CD4-positive, alpha-beta T cell (primary cell): ENCODE results near the gene ESRRB. TPM values are rescaled to one million over a fixed set of nuclear protein-coding genes. Genes with fewer than 3 reads are reported as not detected.

Experiments
- ATAC-seq: fragments of 200-7000 bp; cut with Tn5 transposase; one replicate; pipeline ENCODE4 v1.10.0; 2022; ENCODE audit warnings: mild to moderate bottlenecking; ENCODE audit not compliant: poor library complexity
- CTCF ChIA-PET: fragments of 350-600 bp; sonication (Branson Sonifier 250); formaldehyde crosslinking; loops from one replicate; lab custom pipeline; 2021; ENCODE audit warnings: antibody characterized with exemption, inconsistent platforms; lab: Charles Lee
- POLR2A ChIA-PET: fragments of 350-600 bp; sonication (Branson Sonifier 250); formaldehyde crosslinking; loops from one replicate; lab custom pipeline; 2021; ENCODE audit warnings: antibody characterized with exemption, inconsistent platforms; lab: Charles Lee
- DNase-seq, 14 experiments: peaks; one replicate each; pipeline ENCODE4 v3.0.0-alpha.2; 2013 to 2020; ENCODE audit warnings: mixed read lengths in 2 of 14
- H3K27ac ChIP-seq, 2 donors: one replicate each; pipeline versions ENCODE4 v1.5.1 to v1.7.0; 2013; ENCODE audit warnings: low read length in 2 of 2, low read depth in 1 of 2, mild to moderate bottlenecking in 1 of 2
- H3K27me3 ChIP-seq, 2 experiments: 1 replicate in 1 of 2; 2 replicates in 1 of 2; pipeline versions ENCODE4 v1.6.1 to v1.7.0; 2013; ENCODE audit warnings: low read length in 2 of 2, control low read depth in 1 of 2, mild to moderate bottlenecking in 1 of 2, moderate library complexity in 1 of 2; ENCODE audit not compliant: insufficient read depth in 2 of 2, control insufficient read depth in 1 of 2
- H3K36me3 ChIP-seq: one replicate; pipeline ENCODE4 v1.6.1; 2013; ENCODE audit warnings: low read length, control low read depth; ENCODE audit not compliant: insufficient read depth
- H3K4me1 ChIP-seq: one replicate; pipeline ENCODE4 v1.6.1; 2013; ENCODE audit warnings: low read length, control low read depth; ENCODE audit not compliant: insufficient read depth
- H3K4me3 ChIP-seq: one replicate; pipeline ENCODE4 v1.5.1; 2013; ENCODE audit warnings: mild to moderate bottlenecking, low read length, moderate library complexity
- H3K9me3 ChIP-seq, 2 experiments: 1 replicate in 1 of 2; 2 replicates in 1 of 2; pipeline versions ENCODE4 v1.6.1 to v1.7.0; 2013; ENCODE audit warnings: low read length in 2 of 2, mild to moderate bottlenecking in 2 of 2, control low read depth in 1 of 2, moderate library complexity in 1 of 2; ENCODE audit not compliant: control insufficient read depth in 1 of 2, insufficient read depth in 1 of 2
- H3K27ac Mint-ChIP-seq: one replicate; pipeline ENCODE4 v1.8.0; 2020; ENCODE audit warnings: mixed read lengths
- H3K27me3 Mint-ChIP-seq: one replicate; pipeline ENCODE4 v1.8.0; 2021; ENCODE audit warnings: mixed read lengths
- H3K36me3 Mint-ChIP-seq: one replicate; pipeline ENCODE4 v1.8.0; 2021; ENCODE audit warnings: low read depth, mixed read lengths
- H3K4me1 Mint-ChIP-seq: one replicate; pipeline ENCODE4 v1.8.0; 2021; ENCODE audit warnings: low read depth, mixed read lengths
- H3K4me3 Mint-ChIP-seq: one replicate; pipeline ENCODE4 v1.8.0; 2020; ENCODE audit warnings: mild to moderate bottlenecking, mixed read lengths
- H3K9me3 Mint-ChIP-seq: one replicate; pipeline ENCODE4 v1.8.0; 2020; ENCODE audit warnings: mixed read lengths
- intact Hi-C, 2 experiments: fragments of 100-400 bp; cut with DNase I in 1 of 2; cut with micrococcal nuclease in 1 of 2; formaldehyde crosslinking; loops; one replicate each; pipeline versions ENCODE4 v1.15.1 to v1.9.0; 2023 to 2025; cut with DNase I, micrococcal nuclease
- total RNA-seq, 174 experiments: library from RNA in 2 of 174; stranded (reverse) in 2 of 174; gene quantifications; one replicate each; pipeline ENCODE4 v1.2.3 and lab custom pipeline; 2021 to 2026
- TF ChIP-seq, protein P1 (sequence below): fragments of 200-600 bp; IDR thresholded peaks from one replicate; pipeline ENCODE4 v1.8.0; 2022; ENCODE audit warnings: antibody characterized with exemption, mild to moderate bottlenecking

Gene ESRRB
- total RNA-seq, 2 experiments from 2014 or later: 0.17 to 0.27 TPM

DNA sequence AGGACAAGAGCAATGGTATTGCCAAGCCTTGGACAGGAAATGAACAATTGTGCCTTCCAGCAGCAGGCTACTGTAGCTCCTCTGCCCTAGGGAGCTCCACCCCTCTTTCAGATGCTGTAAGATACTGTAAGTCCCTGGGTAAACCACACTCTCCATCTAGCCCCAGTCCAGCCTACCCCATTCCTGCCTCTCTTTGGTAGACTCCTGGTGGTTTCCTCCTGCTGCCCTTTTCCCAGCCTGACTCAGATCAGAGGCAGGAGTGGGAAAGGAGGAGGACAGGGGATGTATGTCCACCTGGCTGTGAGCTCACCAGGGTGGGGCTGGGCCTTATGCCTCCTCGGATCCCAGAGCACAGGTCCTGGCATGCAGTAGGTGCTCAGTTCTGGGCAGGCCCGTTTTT is 174.6 kb downstream of the ESRRB start:
- no peaks in the 10 kb centered on the region for H3K4me1 ChIP-seq
- H3K27me3 ChIP-seq: no peaks in the 10 kb centered on the region
- Mint-ChIP-seq H3K4me1 (no peaks in the 10 kb centered on the region), H3K4me3 (no peak overlapping the region), H3K27ac (no peak overlapping the region), H3K27me3 (peaks cover 7% of the 10 kb centered on the region), H3K9me3 (no peaks in the 10 kb centered on the region), H3K36me3 (no peaks in the 10 kb centered on the region)
- ATAC-seq (no peak), DNase-seq (no peak)
- POLR2A ChIA-PET: no interaction called here
- no peaks in the 10 kb centered on the region for H3K9me3 ChIP-seq
- TF ChIP-seq, protein P1, sequence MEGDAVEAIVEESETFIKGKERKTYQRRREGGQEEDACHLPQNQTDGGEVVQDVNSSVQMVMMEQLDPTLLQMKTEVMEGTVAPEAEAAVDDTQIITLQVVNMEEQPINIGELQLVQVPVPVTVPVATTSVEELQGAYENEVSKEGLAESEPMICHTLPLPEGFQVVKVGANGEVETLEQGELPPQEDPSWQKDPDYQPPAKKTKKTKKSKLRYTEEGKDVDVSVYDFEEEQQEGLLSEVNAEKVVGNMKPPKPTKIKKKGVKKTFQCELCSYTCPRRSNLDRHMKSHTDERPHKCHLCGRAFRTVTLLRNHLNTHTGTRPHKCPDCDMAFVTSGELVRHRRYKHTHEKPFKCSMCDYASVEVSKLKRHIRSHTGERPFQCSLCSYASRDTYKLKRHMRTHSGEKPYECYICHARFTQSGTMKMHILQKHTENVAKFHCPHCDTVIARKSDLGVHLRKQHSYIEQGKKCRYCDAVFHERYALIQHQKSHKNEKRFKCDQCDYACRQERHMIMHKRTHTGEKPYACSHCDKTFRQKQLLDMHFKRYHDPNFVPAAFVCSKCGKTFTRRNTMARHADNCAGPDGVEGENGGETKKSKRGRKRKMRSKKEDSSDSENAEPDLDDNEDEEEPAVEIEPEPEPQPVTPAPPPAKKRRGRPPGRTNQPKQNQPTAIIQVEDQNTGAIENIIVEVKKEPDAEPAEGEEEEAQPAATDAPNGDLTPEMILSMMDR: no peak
- intact Hi-C loops: no loop called here
- H3K36me3 ChIP-seq: no peaks in the 10 kb centered on the region
- CTCF ChIA-PET: no interaction called here
- no peak overlapping the region for H3K4me3 ChIP-seq
- H3K27ac ChIP-seq: no peak overlapping the region

DNA sequence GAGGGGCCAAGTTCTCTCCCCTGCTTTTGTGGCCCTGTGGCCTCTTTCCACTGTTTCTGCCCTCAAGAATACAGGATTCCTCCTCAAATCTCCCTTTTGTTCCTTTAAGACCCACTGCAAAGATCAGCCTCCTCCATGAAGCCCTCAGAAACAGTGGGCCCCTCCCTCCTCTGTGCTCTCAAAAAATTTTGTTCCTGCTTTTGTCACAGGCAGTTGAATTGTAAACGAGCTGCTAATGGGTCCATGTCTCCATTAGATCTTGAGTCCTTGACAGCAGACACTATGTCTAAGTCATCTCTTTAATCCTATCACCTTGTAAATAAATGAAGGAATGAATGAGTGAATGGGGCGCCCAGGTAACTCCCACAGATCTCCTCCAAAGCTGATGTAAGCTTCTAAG is 175.2 kb downstream of the ESRRB start:
- peaks cover 7% of the 10 kb centered on the region for H3K27me3 Mint-ChIP-seq
- CTCF ChIA-PET: no interaction called here
- no peak overlapping the region for H3K27ac Mint-ChIP-seq
- H3K27ac ChIP-seq: no peak overlapping the region
- H3K27me3 ChIP-seq: no peaks in the 10 kb centered on the region
- intact Hi-C loops: no loop called here
- H3K4me3 ChIP-seq: no peak overlapping the region
- no peaks in the 10 kb centered on the region for H3K36me3 ChIP-seq
- POLR2A ChIA-PET: no interaction called here
- H3K4me1 Mint-ChIP-seq: no peaks in the 10 kb centered on the region
- H3K36me3 Mint-ChIP-seq: no peaks in the 10 kb centered on the region
- no peaks in the 10 kb centered on the region for H3K9me3 ChIP-seq
- ATAC-seq (no peak), DNase-seq (no peak)
- no peaks in the 10 kb centered on the region for H3K9me3 Mint-ChIP-seq
- TF ChIP-seq, protein P1: no peak
- H3K4me1 ChIP-seq: no peaks in the 10 kb centered on the region
- H3K4me3 Mint-ChIP-seq: no peak overlapping the region

Other genes with a start within 250 kb of the ESRRB start
- gene GPATCH2L, start 224.2 kb upstream of the ESRRB start, total RNA-seq: 10 to 100 TPM; 56.0 to 61.5 TPM